Ascending aorta (tissue), 2 donors: Measurements from ENCODE around the gene RTL1. TPM values are rescaled to one million over a fixed set of nuclear protein-coding genes. Genes with fewer than 3 reads are reported as not detected.

Experiments
- DNase-seq, 2 donors: peaks; one replicate each; pipeline ENCODE4 v3.0.0-alpha.2; 2019; ENCODE audit warnings: low spot score in 2 of 2
- H3K27ac ChIP-seq, 2 donors: fragments of 200-600 bp; sonication (generic); one replicate each; pipeline ENCODE4 v1.5.1; 2016 to 2017; ENCODE audit warnings: mild to moderate bottlenecking in 1 of 2
- H3K27me3 ChIP-seq: fragments of 200-600 bp; sonication (generic); one replicate; pipeline ENCODE4 v1.5.1; 2017
- H3K36me3 ChIP-seq, 2 donors: fragments of 200-600 bp; sonication (generic); one replicate each; pipeline ENCODE4 v1.5.1; 2016
- H3K4me1 ChIP-seq, 2 donors: fragments of 200-600 bp; sonication (generic); one replicate each; pipeline ENCODE4 v1.5.1; 2016 to 2017; ENCODE audit warnings: mild to moderate bottlenecking in 1 of 2
- H3K4me3 ChIP-seq, 2 donors: fragments of 200-600 bp; sonication (generic); one replicate each; pipeline ENCODE4 v1.5.1; 2016 to 2017; ENCODE audit warnings: mild to moderate bottlenecking in 1 of 2
- H3K9me3 ChIP-seq, 2 donors: fragments of 200-600 bp; sonication (generic); one replicate each; pipeline ENCODE4 v1.5.1; 2016
- CTCF ChIP-seq, 3 experiments: fragments of 200-600 bp in 2 of 3; fragments of 450-650 bp in 1 of 3; sonication (generic) in 2 of 3; IDR thresholded peaks; one replicate each; pipeline ENCODE4 v1.5.1; 2016 to 2019; ENCODE audit warnings: antibody characterized with exemption in 3 of 3, mild to moderate bottlenecking in 1 of 3, moderate library complexity in 1 of 3
- intact Hi-C: fragments of 100-400 bp; cut with DNase I; formaldehyde crosslinking; loops from one replicate; pipeline ENCODE4 v1.15.1; 2023
- total RNA-seq: library from RNA; depleted of rRNA; stranded (reverse); fragments of >200 nt; gene quantifications from one replicate; pipeline ENCODE4 v1.1.0, GENCODE V29; 2016

RTL1 gene
- total RNA-seq, 1 donor from 2014 or later: not detected

- no peak overlapping the region for H3K27ac ChIP-seq
Observed at GRCh38 chr14:100851586-100851916, 52.0 kb downstream of the RTL1 start.

GRCh38 chr14:100850841-100851585 is 52.5 kb downstream of the RTL1 start:
- peak in 1 of 2 donors; percentile 80 for DNase-seq
- peak; percentile 45 to 55 (median 45) for TF ChIP-seq CTCF (IDR thresholded peaks at IDR 0.05)
- intact Hi-C loops: loop anchor here (10.0 kb wide), 1 partner anchor 784 kb away; no protein-coding TSS in a partner anchor

More at GRCh38 chr14:100851586-100851916, 52.0 kb downstream of the RTL1 start:
- DNase-seq: no peak
- no peak overlapping the region for H3K4me3 ChIP-seq
- TF ChIP-seq CTCF (IDR thresholded peaks at IDR 0.05): no peak
- intact Hi-C loops: loop anchor here (10.0 kb wide), 1 partner anchor 783 kb away; no protein-coding TSS in a partner anchor
- H3K4me1 ChIP-seq: no peaks in the 10 kb centered on the region
- H3K27me3 ChIP-seq: no peaks in the 10 kb centered on the region
- H3K36me3 ChIP-seq: no peaks in the 10 kb centered on the region
- H3K9me3 ChIP-seq: no peaks in the 10 kb centered on the region

GRCh38 chr14:100849115-100849781 is 54.3 kb downstream of the RTL1 start:
- Histone ChIP-seq H3K9me3 (no peaks in the 10 kb centered on the region), H3K4me1 (no peaks in the 10 kb centered on the region), H3K36me3 (no peaks in the 10 kb centered on the region), H3K27me3 (no peaks in the 10 kb centered on the region), H3K4me3 (no peak overlapping the region), H3K27ac (no peak overlapping the region)
- intact Hi-C loops: no loop called here
- DNase-seq: no peak
- no peak for TF ChIP-seq CTCF (IDR thresholded peaks at IDR 0.05)

More at GRCh38 chr14:100850841-100851585, 52.5 kb downstream of the RTL1 start:
- Histone ChIP-seq H3K9me3 (no peaks in the 10 kb centered on the region), H3K4me1 (no peaks in the 10 kb centered on the region), H3K36me3 (no peaks in the 10 kb centered on the region), H3K4me3 (no peak overlapping the region), H3K27me3 (no peaks in the 10 kb centered on the region), H3K27ac (no peak overlapping the region)

GRCh38 chr14:100846309-100846859 is 57.1 kb downstream of the RTL1 start:
- TF ChIP-seq CTCF (IDR thresholded peaks at IDR 0.05): no peak
- H3K4me1 ChIP-seq: no peaks in the 10 kb centered on the region

GRCh38 chr14:100845341-100845740 is 58.2 kb downstream of the RTL1 start:
- intact Hi-C loops: no loop called here
- no peak overlapping the region for H3K27ac ChIP-seq

More at GRCh38 chr14:100846309-100846859, 57.1 kb downstream of the RTL1 start:
- no peak overlapping the region for H3K4me3 ChIP-seq
- no peak for DNase-seq
- intact Hi-C loops: no loop called here
- H3K36me3 ChIP-seq: no peaks in the 10 kb centered on the region
- no peak overlapping the region for H3K27ac ChIP-seq
- no peaks in the 10 kb centered on the region for H3K27me3 ChIP-seq
- no peaks in the 10 kb centered on the region for H3K9me3 ChIP-seq

More at GRCh38 chr14:100845341-100845740, 58.2 kb downstream of the RTL1 start:
- Histone ChIP-seq H3K27me3 (no peaks in the 10 kb centered on the region), H3K4me3 (no peak overlapping the region), H3K9me3 (no peaks in the 10 kb centered on the region), H3K36me3 (no peaks in the 10 kb centered on the region), H3K4me1 (no peaks in the 10 kb centered on the region)
- TF ChIP-seq CTCF (IDR thresholded peaks at IDR 0.05): no peak
- no peak for DNase-seq
